Astrocyte of the spinal cord (primary cell): ENCODE data around the gene SINHCAF.

ENCODE experiments used
- DNase-seq: peaks from one replicate; pipeline ENCODE4 v3.0.0; 2011; ENCODE audit warnings: low read depth, low spot score
- H3K4me3 ChIP-seq: 2 replicates; pipeline ENCODE4 v1.5.1; 2011; ENCODE audit warnings: low read depth, mild to moderate bottlenecking, low read length, moderate library complexity
- CTCF ChIP-seq: IDR thresholded peaks from 2 replicates; pipeline ENCODE4 v1.5.1; 2012; ENCODE audit warnings: low read depth, mild to moderate bottlenecking, low read length, inconsistent platforms
- in situ Hi-C: cut with HindIII; loops from 2 replicates; pipeline ENCODE4 v1.10.0; 2017; ENCODE audit warnings: low sequenced_read_pairs

Gene SINHCAF

GRCh38 chr12:31323391-31324115, 2.4 kb downstream of the SINHCAF start:
- TF ChIP-seq CTCF, result no peak
- H3K4me3 ChIP-seq, result peak overlapping the region; percentile 87
- peak; percentile 35 for DNase-seq
- in situ Hi-C loops, result no loop called here

GRCh38 chr12:31322801-31323207, 3.1 kb downstream of the SINHCAF start:
- DNase-seq, result peak; percentile 46
- no peak for TF ChIP-seq CTCF
- H3K4me3 ChIP-seq, result peak overlapping the region; percentile 87
- in situ Hi-C loops, result no loop called here

- DNase-seq, result peak; percentile 41
- no peak for TF ChIP-seq CTCF
- no peak overlapping the region for H3K4me3 ChIP-seq
- in situ Hi-C loops, result no loop called here
Measured at GRCh38 chr12:31321897-31322228, 4.1 kb downstream of the SINHCAF start.

GRCh38 chr12:31321186-31321896, 4.6 kb downstream of the SINHCAF start:
- no peak for TF ChIP-seq CTCF
- DNase-seq, result no peak
- in situ Hi-C loops, result no loop called here
- H3K4me3 ChIP-seq, result no peak overlapping the region

- TF ChIP-seq CTCF, result no peak
- DNase-seq, result no peak
- in situ Hi-C loops, result no loop called here
- no peak overlapping the region for H3K4me3 ChIP-seq
Measured at GRCh38 chr12:31318657-31319269, 7.2 kb downstream of the SINHCAF start.

- peak overlapping the region; percentile 33 for H3K4me3 ChIP-seq
- no peak for TF ChIP-seq CTCF
- DNase-seq, result peak; percentile 57
- in situ Hi-C loops, result no loop called here
Measured at GRCh38 chr12:31317471-31318395, 8.2 kb downstream of the SINHCAF start.
